ENCODE measurements around the gene PCSK5. TPM values are rescaled to one million over a fixed set of nuclear protein-coding genes. Genes with fewer than 3 reads are reported as not detected.
A peak's percentile ranks its signal among the peaks of the same experiment; 100 is the strongest.

The PCSK5 gene
- total RNA-seq, 6 experiments from 2014 or later = 1.4 to 5.8 (median 3.5) TPM

DNA sequence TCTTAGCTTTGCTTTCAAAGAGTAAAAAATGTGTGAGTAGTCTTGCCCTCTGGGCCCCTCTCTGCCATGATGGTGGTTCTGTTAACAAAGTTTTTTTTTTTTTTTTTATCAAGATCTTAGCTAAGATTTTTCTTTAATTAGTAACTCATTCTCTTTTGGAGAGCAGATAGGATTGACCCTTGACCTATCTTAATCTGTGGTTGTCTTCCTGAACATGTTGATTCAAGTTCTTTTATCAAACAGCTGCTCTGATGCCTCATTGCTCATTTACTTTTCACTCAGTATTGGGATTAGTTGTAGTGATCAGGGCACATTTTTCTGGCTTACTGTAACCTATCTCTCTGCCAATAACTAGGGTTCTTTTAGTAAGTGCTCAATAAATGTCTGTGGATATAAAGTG lies 106.3 kb downstream of the PCSK5 start:
- H3K9me3 ChIP-seq = no peaks in the 10 kb centered on the region
- H3K36me3 ChIP-seq = no peaks in the 10 kb centered on the region
- peaks cover 0 to 12% (median 0%) of the 10 kb centered on the region in 4 donors for H3K4me1 ChIP-seq
- no peak overlapping the region for H3K4me3 ChIP-seq
- ATAC-seq = peak; percentile 88 to 99 (median 94)
- intact Hi-C loops (cut with DNase I) = no loop called here
- TF ChIP-seq CTCF (IDR thresholded peaks at IDR 0.05) (no peak), POLR2A (IDR thresholded peaks at IDR 0.05) (no peak)
- peak overlapping the region in 1 of 3 donors; percentile 19 for H3K27ac ChIP-seq
- no peaks in the 10 kb centered on the region for H3K27me3 ChIP-seq
- no peak for DNase-seq

GRCh38 chr9:75997206-75997605 lies 106.7 kb downstream of the PCSK5 start:
- H3K9me3 ChIP-seq = no peaks in the 10 kb centered on the region
- WGBS (ENCODE audit: insufficient coverage, low coverage, low lambda C conversion rate, missing lambda C conversion rate) = 100% methylated on average over 1 of the region's 1 CpG
- no peak for ATAC-seq

DNA sequence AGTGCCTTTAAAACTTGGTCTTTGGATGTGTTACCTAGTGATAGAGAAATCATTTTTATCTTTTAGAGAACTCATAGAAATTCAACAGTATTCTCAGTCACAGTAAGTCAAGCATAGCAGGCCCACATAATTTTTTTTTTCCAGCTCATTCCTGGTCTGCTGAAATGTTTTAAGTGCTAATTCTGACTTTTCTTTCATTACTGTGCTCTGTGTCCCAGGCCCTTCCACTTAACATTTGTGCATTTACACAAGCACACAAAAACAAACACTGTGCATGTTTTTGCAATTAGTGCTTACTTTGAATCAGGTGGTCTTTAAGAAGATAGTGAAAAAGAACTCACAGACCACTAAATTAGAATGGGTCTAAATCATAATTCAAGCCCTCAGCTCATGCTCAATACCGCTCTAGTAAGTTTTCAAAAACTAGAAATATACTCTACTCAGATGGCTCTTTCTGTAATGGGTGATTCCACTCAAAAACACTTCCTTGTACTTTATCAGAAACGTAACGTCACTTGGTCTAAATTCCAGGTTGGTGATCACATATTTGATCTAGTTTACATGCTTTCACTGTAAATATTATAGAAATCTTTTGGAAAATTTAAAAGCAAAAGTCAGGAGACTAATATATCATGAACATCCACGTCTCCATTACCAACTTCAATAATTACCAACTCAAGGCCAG lies 107.8 kb downstream of the PCSK5 start:
- intact Hi-C loops (cut with DNase I) = no loop called here
- H3K9me3 ChIP-seq = no peaks in the 10 kb centered on the region
- ATAC-seq (no peak), DNase-seq (no peak)
- no peak overlapping the region for H3K4me3 ChIP-seq
- no peaks in the 10 kb centered on the region for H3K36me3 ChIP-seq
- TF ChIP-seq CTCF (IDR thresholded peaks at IDR 0.05) = no peak
- no peak for TF ChIP-seq POLR2A (IDR thresholded peaks at IDR 0.05)
- H3K27me3 ChIP-seq = no peaks in the 10 kb centered on the region
- whole genome bisulfite sequencing (ENCODE audit: insufficient coverage, low coverage, low lambda C conversion rate, missing lambda C conversion rate) = 91% methylated on average over 4 of the region's 4 CpGs
- no peak overlapping the region for H3K27ac ChIP-seq
- H3K4me1 ChIP-seq = peaks cover 0 to 12% (median 0%) of the 10 kb centered on the region in 4 donors

More at GRCh38 chr9:75997206-75997605, 106.7 kb downstream of the PCSK5 start:
- Histone ChIP-seq H3K27me3 (no peaks in the 10 kb centered on the region), H3K4me1 (peaks cover 0 to 12% (median 0%) of the 10 kb centered on the region in 4 donors), H3K27ac (peak overlapping the region in 1 of 3 donors; percentile 19), H3K4me3 (no peak overlapping the region), H3K36me3 (no peaks in the 10 kb centered on the region)
- DNase-seq = no peak
- TF ChIP-seq POLR2A (IDR thresholded peaks at IDR 0.05) (no peak), CTCF (IDR thresholded peaks at IDR 0.05) (no peak)
- intact Hi-C loops (cut with DNase I) = no loop called here

- Histone ChIP-seq H3K27me3 (no peaks in the 10 kb centered on the region), H3K4me1 (peaks cover 0 to 9% (median 0%) of the 10 kb centered on the region in 4 donors), H3K4me3 (no peak overlapping the region), H3K36me3 (no peaks in the 10 kb centered on the region), H3K27ac (no peak overlapping the region), H3K9me3 (no peaks in the 10 kb centered on the region)
- WGBS (ENCODE audit: insufficient coverage, low coverage, low lambda C conversion rate, missing lambda C conversion rate) = 64% methylated on average over 2 of the region's 2 CpGs
- TF ChIP-seq CTCF (IDR thresholded peaks at IDR 0.05) (no peak), POLR2A (IDR thresholded peaks at IDR 0.05) (no peak)
- ATAC-seq (no peak), DNase-seq (no peak)
- intact Hi-C loops (cut with DNase I) = no loop called here
Measured at GRCh38 chr9:76001459-76001858, 111.0 kb downstream of the PCSK5 start.

All from right lobe of liver (tissue), 6 donors.